Renal cortical epithelial cell (primary cell): ENCODE data around the gene CDYL. TPM values are rescaled to one million over a fixed set of nuclear protein-coding genes. Genes with fewer than 3 reads are reported as not detected.

Experiments
- DNase-seq: peaks from one replicate; pipeline ENCODE4 v3.0.0-alpha.2; 2011; ENCODE audit warnings: low read depth
- total RNA-seq: library from RNA; depleted of rRNA; stranded (reverse); fragments of >200 nt; gene quantifications from 2 replicates; pipeline ENCODE4 v1.2.3, GENCODE V29; 2014

CDYL gene
- total RNA-seq, 1 donor from 2014 or later, result 25.2 TPM

DNA sequence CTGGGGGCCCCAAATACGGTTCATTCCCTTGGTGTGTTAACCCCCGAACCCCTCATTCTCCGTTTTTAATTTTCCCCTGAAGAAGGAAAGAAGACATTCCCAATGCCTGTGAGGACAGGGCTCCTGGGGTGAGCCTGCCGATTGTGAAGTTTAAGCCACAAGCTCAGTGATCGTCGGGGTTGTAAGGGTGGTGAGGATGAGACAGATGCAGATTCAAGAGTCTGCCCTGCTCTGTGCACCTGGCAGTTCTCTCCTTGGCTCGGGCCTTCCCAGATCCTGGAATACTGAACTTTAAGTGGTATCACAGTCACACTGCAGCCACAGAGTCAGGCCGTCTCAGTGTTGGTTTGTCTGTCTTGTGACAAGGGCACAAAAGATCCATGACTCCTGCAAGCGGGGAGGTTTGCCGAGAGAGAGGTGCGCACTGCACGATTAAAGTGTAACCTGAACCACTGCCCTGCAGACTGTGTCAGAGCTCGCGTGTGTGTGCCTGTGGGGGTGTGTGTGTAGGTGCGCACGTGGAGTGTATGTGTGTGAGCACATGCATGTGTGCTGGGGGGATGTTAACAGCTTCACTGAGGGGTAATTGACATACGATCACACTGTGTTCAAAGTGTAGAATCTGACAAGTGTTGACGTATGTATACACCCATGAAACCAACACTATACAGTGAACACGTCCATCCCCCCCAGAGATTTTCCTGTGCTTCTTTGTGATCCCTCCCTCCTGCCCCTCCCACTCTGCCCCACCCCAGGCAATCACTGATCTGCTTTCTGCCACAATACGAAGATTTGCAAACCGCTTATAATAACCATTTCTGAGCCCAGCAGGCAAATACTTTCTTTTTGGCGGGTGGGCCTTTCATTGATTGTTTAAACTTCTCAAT, 188.7 kb downstream of the CDYL start:
- DNase-seq, result no peak

DNA sequence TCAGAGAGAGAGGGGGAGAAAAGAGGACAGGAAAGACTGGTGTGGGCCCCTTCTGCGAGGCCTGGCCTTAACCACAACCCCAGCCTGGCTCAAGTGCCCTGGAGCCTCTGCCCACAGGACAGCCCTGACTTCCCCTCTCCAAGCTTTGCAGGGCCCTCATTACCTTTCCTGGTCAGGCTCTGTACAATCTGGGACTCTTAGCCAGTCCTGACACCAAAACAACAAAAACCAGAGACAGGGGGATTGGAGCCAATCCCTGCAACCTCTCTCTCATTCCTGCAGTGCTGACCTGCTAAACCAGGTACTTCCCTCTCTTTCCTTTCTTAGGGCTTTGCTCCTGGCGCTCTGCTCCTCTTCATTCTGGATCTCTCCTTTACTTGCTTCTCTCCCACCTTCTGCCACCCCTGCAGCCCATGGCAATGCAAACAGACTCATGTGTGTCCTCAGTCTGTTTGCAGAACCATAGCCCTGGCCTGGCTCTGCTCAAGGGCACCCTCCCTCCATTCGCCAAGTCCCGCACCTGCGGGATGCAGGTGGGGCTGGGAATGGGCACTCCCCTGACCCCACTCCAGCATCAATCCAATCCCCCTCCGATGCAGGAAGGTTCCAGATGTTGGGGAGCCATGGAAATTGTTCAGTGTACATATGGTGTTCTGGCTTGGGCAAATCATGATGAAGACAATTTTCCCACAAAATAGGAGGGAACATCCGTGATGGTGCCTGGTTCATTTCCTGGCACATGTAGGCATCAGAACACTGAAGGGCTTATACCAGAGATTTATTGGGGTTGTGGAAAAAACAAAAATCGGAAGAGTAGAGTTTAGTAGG, 189.6 kb downstream of the CDYL start:
- no peak for DNase-seq

DNA sequence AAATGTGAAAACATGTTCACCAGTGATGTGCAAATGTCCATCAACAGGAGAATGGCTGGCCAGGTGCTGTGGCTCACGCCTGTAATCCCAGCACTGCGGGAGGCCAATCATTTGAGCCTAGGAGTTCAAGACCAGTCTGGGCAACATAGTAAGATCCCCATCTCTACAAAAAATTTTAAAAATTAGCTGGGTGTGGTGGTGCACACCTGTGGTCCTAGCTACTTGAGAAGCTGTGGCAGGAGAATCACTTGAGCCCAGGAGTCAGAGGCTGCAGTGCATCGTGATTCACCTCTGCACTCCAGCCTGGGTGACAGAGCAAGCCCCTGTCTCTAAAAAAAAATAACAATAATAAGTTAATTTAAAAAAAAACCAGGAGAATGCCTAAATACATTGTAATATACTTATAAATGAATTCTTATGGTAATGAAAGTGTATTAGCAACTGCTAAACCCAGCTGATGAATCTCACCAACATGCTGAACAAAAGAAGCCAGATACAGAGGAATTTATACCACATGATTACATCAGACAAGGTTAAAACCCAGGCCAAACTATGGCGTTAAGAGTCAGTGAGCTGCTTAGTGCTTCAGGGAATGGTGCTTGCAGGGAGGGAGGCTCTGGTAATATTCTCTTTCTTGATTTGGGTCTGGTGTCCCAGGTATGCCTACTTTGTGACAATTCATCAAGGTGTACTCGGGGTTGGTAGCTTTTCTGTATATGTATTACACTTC, 191.3 kb downstream of the CDYL start:
- DNase-seq, result peak; percentile 19

DNA sequence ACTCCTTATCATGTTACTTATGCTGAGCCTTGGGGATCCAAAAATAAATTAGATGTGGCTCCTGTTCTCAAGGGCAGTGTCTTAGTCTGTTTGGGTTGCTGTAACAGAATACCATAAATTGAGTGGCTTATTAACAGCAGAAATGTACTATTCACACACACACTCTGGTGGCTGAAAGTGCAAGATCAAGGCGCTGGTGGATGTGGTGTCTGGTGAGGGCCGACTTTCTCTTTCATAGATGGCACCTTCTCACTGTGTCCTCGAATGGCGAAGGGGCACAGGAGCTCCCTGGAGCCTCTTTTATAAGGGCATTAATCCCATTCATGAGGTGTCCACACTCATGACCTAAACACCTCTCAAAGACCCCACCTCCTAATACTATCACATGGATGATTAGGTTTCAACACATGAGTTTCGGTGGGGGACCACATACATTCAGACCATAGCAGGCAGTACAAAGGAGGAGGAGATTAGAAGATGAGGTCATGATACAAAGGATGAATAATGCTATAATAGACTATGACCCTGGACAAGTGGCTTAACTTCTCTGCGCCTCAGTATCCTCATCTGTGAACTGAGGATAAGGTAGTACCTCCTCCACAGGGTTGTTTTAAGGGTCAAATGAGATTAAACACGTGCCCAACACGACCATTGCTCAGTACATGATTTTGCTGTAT, 193.5 kb downstream of the CDYL start:
- DNase-seq, result no peak

DNA sequence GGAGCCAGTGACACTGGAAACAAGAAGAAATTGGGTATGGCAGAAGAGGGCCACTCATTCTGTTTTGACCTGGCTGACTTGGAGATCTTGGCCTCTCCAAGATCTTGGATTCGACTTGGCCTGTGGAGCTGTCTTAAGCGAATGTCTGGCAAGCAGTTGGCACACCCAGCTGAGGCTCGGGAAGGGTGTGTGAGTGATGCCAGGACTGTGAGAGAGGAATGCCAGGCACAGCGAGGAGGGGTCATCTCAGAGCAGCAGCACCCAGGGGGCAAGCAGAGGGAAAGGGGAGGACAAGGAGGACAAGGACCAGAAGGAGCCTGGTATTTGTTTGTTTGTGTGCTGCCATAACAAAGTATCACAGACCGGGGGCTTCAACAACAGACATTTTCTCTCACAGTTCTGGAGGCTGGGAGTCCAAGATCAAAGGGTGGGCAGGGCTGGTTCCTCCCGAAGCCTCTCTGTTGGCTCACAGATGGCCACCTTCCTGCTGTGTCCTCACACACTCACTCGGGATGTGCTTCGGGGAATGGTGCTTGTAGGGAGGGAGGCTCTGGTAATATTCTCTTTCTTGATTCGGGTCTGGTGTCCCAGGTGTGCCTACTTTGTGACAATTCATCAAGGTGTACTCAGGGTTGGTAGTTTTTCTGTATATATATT, 194.7 kb downstream of the CDYL start:
- no peak for DNase-seq

DNA sequence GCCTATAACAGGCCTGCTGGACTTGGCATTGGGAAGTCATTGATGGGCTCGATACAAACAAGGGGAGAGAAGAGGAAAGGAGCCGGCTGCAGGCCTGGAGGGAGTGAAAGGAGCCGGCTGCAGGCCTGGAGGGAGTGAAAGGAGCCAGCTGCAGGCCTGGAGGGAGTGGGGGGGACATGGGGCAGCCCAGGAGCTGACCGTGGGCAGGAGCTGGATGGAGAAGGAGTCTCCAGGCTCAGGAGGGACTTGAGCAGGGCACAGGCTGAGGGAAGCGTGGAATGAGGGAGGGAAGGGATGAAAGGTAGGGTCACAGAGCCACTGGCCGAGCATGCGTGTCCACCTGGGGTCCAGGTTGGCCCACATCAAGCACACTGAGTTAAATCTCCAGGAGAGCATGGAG, 195.6 kb downstream of the CDYL start:
- no peak for DNase-seq

DNA sequence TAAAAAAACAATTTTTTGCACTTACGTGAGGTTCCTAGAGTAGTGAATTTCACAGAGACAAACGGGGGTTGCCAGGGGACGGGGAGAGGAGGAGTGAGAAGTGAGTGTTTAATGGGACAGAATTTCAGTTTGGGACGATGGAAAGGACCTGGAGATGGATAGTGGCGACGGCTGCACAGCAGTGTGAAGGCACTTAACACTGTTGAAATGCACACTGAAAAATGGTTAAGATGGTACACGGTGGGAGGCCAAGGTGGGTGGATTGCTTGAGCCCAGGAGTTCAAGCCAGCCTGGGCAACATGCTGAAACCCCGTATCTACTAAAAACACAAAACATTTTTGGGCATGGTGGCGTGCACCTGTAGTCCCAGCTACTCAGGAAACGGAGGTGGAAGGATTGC, 196.2 kb downstream of the CDYL start:
- no peak for DNase-seq

DNA sequence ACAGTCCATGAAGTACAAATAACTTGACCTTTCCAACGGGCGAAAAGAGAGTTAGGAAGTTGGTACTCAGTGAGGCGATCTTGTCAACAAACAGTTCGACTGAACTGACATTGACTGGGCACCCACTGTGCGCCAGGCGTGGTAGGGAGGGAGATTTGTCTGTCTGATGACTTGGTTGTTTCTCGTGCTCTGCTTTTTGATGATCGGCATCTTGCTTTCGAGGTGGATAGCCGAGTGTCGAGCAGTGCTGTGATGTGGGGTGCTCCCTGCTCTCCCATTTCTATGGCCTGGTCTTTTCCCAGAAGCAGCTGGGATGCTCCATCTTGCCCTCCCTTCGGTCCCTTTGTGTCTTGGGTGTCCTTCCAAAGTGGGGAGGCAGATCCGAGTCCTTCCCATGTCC, 197.2 kb downstream of the CDYL start:
- DNase-seq, result no peak

DNA sequence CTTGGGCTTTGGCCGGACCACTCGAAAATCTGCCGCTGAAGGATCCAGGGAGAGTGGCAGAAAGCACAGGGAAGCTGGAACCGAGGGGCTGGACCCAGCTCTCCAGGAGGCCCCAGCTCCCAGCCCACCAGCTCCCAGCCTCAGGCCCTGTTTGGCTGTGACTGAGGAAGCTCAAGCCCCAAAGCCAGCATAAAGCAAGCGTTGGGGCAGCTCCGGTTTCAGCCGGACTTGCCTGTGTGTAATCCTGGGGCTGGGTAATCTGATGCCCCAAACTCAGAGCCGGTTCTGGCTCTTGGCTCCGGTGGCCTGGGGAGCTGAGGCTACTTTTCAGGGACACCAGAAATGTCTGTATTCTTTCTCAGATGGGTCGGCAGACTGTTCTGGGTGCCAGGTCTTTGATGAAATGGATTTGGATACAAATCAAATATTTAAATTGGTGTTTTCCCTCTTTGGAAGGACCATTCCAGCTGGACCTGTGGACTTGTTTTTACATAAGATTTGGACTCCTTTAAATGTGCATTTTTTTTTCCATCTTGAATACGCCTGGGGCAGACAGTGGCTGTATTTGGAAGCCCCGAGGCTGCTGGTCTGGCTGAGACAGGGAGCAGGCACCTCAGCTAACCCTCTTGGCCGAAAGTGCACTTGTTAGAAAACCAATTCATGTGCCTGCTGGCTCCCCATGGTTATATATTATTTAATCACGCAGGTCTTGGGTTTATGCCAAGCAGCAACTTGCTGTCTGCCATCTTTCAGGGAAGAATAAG, 198.0 kb downstream of the CDYL start:
- peak; percentile 15 for DNase-seq

DNA sequence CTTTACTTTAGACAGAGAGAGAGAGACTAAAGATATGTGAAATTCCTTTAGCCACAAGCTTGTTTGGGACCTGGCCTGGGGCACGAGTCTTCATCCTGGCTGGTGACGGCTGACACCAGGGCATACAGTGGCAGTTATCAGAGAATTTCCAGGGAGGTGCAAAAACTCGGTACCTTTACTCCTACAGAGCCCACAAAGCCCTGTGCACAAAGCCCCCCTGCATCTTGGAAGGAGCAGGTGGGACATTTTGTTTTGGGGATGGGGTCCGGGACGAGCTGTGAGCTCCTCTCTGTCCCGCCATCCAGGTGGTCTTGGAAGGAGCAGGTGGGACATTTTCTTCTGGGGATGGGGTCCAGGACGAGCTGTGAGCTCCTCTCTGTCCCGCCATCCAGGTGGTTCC, 198.8 kb downstream of the CDYL start:
- no peak for DNase-seq

DNA sequence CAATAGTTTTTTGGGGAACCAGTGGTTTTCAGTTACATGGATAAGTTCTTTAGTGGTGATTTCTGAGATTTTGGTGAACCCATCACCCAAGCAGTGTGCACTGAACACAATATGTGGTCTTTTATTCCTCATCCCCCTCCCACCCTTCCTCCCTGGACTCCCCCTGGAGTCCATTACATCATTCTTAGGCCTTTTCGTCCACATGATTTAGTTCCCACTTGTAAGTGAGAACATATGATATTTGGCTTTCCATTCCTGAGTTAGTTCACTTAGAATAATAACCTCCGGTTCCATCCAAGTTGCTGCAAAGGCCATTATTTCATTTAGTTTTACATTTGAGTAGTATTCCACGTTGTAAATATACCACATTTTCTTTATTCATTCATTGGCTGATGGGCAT, 199.3 kb downstream of the CDYL start:
- no peak for DNase-seq

DNA sequence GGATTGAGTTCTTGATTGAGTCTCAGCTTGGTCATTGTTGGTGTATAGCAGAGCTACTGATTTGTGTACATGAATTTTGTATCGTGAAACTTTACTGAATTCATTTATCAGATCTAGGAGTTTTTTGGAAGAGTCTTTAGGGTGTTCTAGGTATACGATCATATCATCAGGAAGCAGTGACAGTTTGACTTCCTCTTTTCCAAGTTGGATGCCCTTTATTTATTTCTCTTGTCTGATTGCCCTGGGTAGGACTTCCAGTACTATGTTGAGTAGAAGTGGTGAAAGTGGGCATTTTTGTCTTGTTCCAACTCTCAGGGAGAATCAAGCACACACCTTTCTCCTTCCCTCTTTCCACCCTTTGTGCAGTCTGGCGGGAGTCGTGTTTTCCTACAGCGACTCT, 201.3 kb downstream of the CDYL start:
- DNase-seq, result no peak

DNA sequence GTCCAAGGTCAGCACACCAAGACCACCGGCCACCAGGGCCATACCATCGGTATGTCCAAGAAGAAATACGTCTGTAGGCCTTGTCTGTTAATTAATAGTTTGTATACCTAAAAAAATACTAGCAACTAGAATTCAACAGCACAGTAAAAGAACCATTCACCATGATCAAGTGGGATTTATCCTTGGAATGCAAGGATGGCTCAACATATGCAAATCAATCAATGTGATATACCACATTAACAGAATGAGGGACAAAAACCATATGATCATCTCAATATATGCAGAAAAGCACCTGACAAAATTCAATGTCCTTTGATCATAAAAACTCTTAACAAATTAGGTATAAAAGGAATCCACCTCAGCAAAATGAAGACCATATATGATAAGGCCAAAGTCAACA, 203.2 kb downstream of the CDYL start:
- DNase-seq, result no peak

DNA sequence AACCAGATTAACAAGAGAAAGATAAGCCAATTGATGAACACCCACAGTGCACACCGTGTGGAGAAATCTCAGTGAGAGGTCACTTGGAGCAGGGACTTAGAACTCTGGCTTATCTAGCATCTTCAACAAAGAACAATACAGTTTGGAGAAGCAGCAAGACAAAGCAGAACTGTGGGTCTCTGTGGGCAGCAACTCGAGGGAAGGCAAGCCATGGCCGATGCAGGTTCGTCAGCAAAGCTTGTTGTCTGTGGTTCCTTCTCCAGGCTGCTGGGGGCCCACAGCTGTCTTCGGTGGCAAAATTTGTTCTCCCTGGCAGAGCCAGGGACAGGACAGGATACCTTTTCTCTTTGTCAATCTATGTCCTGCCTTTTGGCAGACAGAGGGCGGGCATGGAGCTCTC, 205.6 kb downstream of the CDYL start:
- no peak for DNase-seq

DNA sequence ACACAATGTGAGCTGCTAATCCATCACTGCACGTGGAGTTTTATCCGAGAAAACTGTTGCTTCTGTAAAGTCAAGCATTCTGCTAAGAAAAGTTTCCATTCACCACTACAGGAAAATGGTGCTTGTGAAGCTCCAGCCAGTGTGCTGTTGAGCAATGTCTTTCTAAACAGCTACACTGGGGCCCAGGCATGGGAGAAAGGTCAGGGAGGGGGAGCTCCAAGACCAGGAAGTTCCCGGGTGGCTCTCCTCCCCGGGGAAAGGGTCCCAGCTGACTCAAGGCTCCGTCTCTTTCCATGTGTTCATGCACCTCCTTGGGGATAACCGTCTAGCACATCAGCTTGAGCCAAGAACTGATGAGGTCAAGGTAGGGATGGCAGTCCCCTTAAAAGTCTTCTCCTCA, 207.1 kb downstream of the CDYL start:
- DNase-seq, result no peak

DNA sequence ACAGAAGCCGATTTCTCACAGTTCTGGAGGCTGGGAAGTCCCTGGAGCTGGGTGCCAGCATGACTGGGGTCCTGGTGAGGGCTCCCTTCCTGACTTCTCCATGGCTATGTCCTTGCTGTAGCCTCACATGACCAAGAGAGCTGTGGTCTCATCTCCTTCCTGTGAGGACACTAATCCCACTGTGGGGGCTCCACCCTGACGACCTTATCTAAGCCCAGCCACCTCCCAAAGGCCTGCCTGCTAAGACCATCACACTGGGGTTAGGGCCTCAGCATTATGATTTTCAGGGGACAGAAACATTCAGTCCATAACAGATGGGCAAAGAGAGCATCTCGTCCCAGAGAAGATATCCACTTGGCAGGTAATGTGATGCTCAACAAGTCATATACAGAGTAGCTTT, 210.8 kb downstream of the CDYL start:
- no peak for DNase-seq

DNA sequence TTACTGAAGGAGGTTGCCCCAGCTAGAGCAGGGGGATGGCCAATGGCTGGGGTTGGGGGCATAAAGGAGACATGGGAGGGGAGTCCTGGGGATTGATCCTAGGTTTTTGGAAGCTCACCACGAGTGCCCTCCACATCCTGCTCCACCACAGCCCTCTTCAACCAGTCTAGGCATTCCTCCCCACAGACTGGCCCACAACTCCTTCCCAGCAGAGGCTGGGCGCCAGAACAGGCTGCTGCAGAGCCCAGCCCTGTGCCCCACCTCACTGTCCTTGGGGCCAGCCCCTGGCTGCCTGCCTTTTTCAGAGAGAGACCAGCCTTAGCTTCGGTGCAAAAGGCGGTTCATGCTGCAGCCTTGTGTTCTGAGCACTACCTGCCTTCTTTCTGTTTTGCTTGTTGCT, 211.2 kb downstream of the CDYL start:
- DNase-seq, result no peak

DNA sequence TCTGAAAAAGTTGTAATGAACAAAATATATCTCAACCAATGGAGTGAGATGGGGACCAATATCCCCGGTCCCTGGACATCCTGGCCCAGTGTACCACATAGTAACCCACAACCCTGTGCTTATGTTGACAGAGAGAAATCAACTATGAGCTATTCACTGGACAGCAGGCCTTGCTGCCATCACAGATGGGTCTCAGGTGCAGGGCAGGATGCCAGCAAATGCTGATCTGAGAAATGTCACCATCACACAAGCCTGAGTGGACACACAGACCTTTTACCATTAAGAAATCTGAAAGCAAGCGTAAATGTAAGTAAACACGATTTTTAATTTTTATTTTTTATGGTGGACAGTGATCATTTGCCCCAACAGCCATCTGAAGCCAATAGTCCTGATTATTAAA, 218.5 kb downstream of the CDYL start:
- DNase-seq, result no peak

DNA sequence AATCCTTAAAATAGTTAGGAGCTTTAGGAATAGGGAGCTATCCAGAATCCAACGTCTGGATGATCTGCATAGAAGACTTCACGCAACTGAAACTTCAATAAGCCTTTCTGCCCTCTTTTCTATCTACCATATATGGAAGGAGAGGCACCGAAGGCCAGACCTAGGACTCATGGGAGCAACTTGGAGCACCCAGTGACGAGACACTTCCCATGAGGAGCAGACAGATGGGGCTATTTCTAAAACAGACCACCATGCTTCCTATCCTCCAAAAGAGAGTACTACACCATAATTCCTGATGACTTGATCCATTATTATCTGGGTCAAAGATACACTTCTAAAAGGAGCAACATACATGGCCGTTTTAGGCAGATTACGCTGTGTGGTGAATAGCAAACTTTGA, 221.7 kb downstream of the CDYL start:
- DNase-seq, result no peak

DNA sequence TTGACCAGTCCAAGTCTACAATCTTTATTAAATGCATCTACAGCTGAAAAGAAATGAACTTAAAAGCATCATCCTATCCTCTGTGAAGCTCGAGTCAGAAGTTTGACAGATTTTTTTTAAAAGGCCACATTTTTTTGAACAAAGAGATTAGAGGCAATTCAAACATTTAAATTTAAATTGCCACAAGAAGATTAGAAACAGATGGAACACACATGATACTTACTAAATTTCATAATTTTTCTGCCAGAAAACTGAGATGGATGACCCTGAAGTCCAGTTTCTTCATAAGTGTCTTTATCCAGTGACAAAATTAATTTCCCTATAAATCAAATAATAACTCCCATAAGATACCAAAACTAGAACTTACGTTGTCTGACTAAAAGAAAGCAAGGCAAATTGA, 223.4 kb downstream of the CDYL start:
- DNase-seq, result no peak
